Measurements from ENCODE around the gene MRFAP1.

MRFAP1 gene

DNA sequence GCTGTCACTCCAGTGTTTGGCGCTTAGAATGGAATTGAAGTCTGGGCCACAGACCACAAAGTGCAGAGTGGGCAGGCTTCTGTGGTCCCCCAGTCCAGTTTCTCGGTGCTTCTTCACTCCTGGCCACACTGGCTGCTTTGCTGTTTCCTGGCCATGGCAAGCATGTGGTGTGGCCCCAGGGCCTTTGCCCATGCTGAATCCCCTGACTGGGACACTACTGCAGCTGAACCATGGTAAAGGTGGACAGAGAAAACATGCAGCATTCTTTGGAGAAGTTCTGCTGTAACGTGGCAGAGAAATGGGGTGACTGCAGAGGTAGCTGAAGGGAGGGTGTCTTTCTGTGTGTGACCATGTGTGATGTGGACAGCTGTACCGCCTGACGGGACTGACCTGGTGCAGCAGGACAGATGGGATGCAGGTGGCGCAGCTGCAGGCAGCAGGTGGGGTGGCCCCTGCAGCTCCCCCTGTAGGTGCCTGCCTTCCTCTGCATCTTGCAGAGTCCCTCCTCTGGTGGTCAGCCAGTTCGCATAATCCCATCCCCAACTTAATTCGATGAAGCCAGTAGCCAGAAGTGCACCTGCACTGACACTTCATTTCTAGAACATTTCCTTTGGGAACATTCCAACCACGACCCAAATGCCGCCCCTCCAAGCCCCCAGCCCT is 40.0 kb downstream of the MRFAP1 start:
- no peak for DNase-seq (ENCODE audit: low read depth)
- TF ChIP-seq, protein P1, sequence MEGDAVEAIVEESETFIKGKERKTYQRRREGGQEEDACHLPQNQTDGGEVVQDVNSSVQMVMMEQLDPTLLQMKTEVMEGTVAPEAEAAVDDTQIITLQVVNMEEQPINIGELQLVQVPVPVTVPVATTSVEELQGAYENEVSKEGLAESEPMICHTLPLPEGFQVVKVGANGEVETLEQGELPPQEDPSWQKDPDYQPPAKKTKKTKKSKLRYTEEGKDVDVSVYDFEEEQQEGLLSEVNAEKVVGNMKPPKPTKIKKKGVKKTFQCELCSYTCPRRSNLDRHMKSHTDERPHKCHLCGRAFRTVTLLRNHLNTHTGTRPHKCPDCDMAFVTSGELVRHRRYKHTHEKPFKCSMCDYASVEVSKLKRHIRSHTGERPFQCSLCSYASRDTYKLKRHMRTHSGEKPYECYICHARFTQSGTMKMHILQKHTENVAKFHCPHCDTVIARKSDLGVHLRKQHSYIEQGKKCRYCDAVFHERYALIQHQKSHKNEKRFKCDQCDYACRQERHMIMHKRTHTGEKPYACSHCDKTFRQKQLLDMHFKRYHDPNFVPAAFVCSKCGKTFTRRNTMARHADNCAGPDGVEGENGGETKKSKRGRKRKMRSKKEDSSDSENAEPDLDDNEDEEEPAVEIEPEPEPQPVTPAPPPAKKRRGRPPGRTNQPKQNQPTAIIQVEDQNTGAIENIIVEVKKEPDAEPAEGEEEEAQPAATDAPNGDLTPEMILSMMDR (IDR thresholded peaks at IDR 0.05; ENCODE audit: insufficient read depth, low read depth, low read length, missing control alignments): no peak
- no peak overlapping the region for H3K4me3 ChIP-seq (ENCODE audit: low read length)

DNA sequence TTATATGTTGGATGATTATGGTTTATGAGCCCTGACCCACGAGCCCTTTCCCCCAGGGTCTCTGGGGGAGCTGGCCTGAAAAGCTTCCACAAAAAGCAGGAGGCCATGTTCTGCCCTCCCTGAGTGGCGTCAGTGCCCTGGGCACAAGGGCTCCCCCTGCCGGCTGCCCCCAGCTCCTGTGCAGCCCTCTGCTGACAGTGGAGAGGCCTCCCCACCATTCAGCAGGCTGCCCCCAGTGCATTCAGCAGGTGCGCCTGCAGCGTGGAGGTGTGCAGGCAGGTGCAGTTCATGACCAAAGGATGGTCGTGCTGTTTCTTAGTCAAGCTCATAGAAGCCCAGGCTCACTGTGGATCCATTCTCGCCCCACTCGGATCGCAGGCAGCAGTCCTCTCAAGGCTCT is 40.7 kb downstream of the MRFAP1 start:
- no peak overlapping the region for H3K4me3 ChIP-seq (ENCODE audit: low read length)
- TF ChIP-seq, protein P1 (IDR thresholded peaks at IDR 0.05; ENCODE audit: insufficient read depth, low read depth, low read length, missing control alignments): peak; percentile 24
- no peak for DNase-seq (ENCODE audit: low read depth)

DNA sequence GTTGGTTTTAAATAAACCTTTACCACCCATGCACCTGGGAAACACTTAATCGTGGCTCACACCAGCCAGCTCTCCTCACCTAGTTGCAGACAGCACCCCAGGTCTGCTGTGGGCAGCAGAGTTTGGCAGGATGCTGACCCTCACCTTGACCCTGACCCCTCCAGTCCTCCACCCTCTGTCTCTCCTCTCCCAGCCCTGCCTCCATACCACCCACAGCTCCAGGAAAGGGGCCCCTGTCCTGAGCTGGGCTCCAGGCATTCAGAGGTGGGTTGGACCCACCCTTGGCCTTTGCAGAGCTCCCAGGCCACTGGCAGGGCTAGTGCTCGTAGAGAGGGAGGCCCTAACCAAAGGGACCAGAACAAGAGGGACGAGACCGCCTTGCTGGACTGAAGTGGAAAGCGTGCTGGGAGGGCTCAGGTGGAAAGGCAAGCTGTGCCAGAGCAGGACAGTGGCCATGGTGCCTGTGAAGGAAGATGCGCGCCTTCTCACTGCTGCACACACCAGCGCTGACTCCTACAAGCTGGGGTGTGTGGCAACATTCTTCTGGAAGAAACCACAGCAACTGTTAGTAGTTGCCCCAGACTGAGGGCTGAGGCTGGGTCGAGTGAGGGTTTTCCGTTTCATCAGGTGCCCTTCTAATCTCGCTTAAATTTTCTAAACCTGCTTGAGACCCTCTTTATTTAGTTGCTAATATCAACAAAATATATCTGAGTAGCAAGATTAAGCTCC is 42.5 kb downstream of the MRFAP1 start:
- H3K4me3 ChIP-seq (ENCODE audit: low read length): no peak overlapping the region
- TF ChIP-seq, protein P1 (IDR thresholded peaks at IDR 0.05; ENCODE audit: insufficient read depth, low read depth, low read length, missing control alignments): no peak
- no peak for DNase-seq (ENCODE audit: low read depth)

DNA sequence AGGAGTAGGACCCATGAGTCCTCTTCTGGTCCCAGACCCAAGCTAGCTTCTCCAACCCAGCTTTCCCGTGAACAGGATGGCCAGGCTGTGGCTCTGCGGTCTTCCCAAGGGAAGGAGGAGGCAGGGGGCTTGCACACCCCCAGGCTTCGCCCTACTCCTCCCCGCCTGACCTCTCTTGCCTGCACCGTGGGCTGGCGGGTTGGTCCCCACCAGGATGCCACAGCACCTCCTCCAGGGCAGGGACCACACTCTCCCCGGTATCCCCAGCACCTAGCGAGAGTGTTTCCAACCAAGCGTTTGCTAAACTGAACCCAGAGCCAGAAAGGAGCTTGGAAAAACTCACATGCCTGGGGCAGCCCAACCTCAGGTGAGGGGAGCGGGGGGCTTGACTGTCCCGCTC is 44.2 kb downstream of the MRFAP1 start:
- DNase-seq (ENCODE audit: low read depth): no peak
- no peak overlapping the region for H3K4me3 ChIP-seq (ENCODE audit: low read length)
- TF ChIP-seq, protein P1 (IDR thresholded peaks at IDR 0.05; ENCODE audit: insufficient read depth, low read depth, low read length, missing control alignments): no peak

DNA sequence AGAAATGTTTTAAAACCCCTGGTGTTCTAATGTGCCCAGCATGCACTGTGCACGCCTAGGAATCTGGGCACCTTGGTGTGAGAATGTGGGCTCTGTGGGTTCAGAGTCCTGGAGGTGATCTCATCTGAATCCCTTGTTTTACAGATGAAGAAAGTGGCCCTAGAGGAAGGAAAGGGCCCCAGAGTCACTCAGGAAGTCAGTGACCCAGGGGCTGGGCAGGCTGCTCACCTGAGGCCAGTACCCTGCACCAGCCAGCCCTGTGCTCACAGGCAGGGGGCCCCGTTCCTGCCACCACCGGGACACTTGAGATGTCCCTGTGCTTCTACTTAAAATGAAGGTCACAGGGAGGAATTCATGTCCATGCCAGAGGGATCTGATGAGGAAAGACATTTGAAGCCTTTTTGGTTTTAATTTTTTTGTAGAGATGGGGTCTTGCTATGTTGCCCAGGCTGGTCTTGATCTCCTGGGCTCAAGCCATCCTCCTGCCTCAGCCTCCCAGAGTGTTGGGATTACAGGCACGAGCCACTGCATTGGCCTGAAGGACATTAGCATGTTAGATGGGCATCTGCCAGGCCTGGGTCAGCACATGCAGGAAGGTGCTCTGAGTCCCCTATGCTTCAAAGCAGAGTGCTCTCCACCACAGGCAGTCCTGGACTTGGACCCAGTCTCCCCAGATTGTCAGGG is 45.8 kb downstream of the MRFAP1 start:
- DNase-seq (ENCODE audit: low read depth): no peak
- TF ChIP-seq, protein P1 (IDR thresholded peaks at IDR 0.05; ENCODE audit: insufficient read depth, low read depth, low read length, missing control alignments): no peak
- H3K4me3 ChIP-seq (ENCODE audit: low read length): no peak overlapping the region

DNA sequence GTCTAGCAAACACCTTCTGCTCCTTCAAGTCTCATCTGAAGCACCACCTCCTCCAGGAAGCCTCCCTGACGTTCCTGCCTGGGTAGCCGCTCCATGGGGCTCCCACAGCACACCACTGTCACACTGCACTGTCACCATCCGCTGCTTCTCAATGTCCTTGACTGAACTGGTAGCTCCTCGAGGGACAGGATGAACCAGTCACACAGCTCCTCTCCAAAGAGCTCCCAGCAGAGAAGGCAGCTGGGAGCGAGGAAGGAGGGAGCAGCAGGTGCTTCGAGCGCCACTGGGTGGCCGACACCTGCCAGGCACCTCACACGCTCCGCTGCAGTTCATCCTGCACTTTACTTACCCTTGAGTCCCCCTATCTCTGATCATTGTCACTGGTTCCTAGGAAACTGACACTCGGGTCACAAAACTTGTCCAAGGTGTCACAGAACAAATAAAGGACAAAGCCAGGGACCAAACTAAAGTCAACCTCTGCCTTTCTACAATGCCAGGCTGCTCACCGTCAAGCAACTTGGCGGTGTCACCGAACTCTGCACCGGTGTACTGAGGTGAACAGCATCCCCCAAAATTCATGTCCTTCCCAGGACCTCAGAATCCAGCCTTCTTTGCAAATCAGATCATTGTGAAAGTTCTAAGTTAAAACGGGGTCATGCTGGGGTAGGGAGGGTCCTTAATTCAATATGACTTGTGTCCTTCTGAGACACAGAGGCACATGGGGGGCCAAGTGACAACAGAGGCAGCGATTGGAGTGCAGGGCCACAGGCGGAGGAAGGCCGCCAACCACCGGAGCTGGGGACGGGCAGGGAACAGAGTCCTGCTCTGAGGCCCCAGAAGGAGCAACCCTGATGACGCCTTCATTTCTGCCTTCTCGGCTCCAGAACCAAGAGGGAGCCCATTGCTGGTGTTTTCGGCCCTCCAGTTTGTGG is 47.7 kb downstream of the MRFAP1 start:
- TF ChIP-seq, protein P1 (IDR thresholded peaks at IDR 0.05; ENCODE audit: insufficient read depth, low read depth, low read length, missing control alignments): peak; percentile 31
- no peak overlapping the region for H3K4me3 ChIP-seq (ENCODE audit: low read length)
- peak; percentile 45 for DNase-seq (ENCODE audit: low read depth)
